A549 (cell line): ENCODE data around the gene NAA60. TPM values are rescaled to one million over a fixed set of nuclear protein-coding genes. Genes with fewer than 3 reads are reported as not detected.

Experiments used
- ATAC-seq, 2 experiments: fragments of 200-7000 bp in 1 of 2; fragments of >200 bp in 1 of 2; cut with Nextera tagmentation in 1 of 2; cut with Tn5 transposase in 1 of 2; 3 replicates each; pipeline versions ENCODE4 v1.8.0 to v1.9.1; 2018 to 2020; ENCODE audit warnings: mild to moderate bottlenecking in 1 of 2, moderate library complexity in 1 of 2
- CTCF ChIA-PET: fragments of 300-600 bp; sonication (Branson Sonifier 250); formaldehyde crosslinking; extraction: SDS; loops from one replicate; lab custom pipeline; 2021; ENCODE audit warnings: antibody characterized with exemption, inconsistent platforms; lab: Yijun Ruan, JAX
- POLR2A ChIA-PET: fragments of 350-600 bp; formaldehyde crosslinking; extraction: SDS; loops from one replicate; lab custom pipeline; 2021; ENCODE audit warnings: antibody characterized with exemption, inconsistent platforms; lab: Yijun Ruan, JAX
- DNase-seq, 2 experiments: peaks; one replicate each; pipeline versions ENCODE4 v3.0.0 to v3.0.0-alpha.2; 2011 to 2016; ENCODE audit warnings: low read depth in 1 of 2, low spot score in 1 of 2
- FAIRE-seq: peaks from 2 replicates; lab custom pipeline; 2011; peaks lifted over from hg19 to GRCh38; lab: Jason Lieb, UNC
- H3K27ac ChIP-seq, 2 experiments: fragments of >200 bp; sonication (Bioruptor Twin); formaldehyde crosslinking; 3 replicates each; pipeline ENCODE4 v1.5.1; 2016 to 2017
- H3K4me1 ChIP-seq: fragments of >200 bp; sonication (Bioruptor Twin); formaldehyde crosslinking; 3 replicates; pipeline ENCODE4 v1.6.1; 2016
- H3K4me2 ChIP-seq: fragments of >200 bp; sonication (Bioruptor Twin); formaldehyde crosslinking; 3 replicates; pipeline ENCODE4 v1.6.1; 2016
- H3K4me3 ChIP-seq: fragments of >200 bp; sonication (Bioruptor Twin); formaldehyde crosslinking; 3 replicates; pipeline ENCODE4 v1.5.1; 2016
- H3K9me3 ChIP-seq: fragments of >200 bp; sonication (Bioruptor Twin); formaldehyde crosslinking; 3 replicates; pipeline ENCODE4 v1.6.1; 2016
- ATOH8 ChIP-seq: fragments of 250-450 bp; sonication (Bioruptor Pico); IDR thresholded peaks from 2 replicates; pipeline ENCODE4 v1.5.0; 2020; ENCODE audit warnings: low read depth, mild to moderate bottlenecking, moderate library complexity
- BCL3 ChIP-seq: fragments of >200 bp; sonication (Bioruptor Twin); formaldehyde crosslinking; IDR thresholded peaks from 3 replicates; pipeline ENCODE4 v1.6.1; 2016
- EHMT2 ChIP-seq: fragments of 200-600 bp; sonication (generic); IDR thresholded peaks from 2 replicates; pipeline ENCODE4 v1.6.1; 2016; ENCODE audit warnings: antibody characterized with exemption, low read depth, mild to moderate bottlenecking, moderate library complexity
- EP300 ChIP-seq, 2 experiments: fragments of >200 bp; sonication (Bioruptor Twin); formaldehyde crosslinking; IDR thresholded peaks; 2 replicates in 1 of 2; 3 replicates in 1 of 2; pipeline ENCODE4 v1.6.1; 2016 to 2017
- FOXS1 ChIP-seq: fragments of 250-450 bp; sonication (Bioruptor Pico); IDR thresholded peaks from 2 replicates; pipeline ENCODE4 v1.5.0; 2020; ENCODE audit warnings: mild to moderate bottlenecking, moderate library complexity
- HDAC2 ChIP-seq: fragments of 200-600 bp; sonication (generic); IDR thresholded peaks from 2 replicates; pipeline ENCODE4 v1.6.1; 2016
- HMGXB4 ChIP-seq: fragments of 250-450 bp; sonication (Bioruptor Pico); IDR thresholded peaks from 2 replicates; pipeline ENCODE4 v1.5.0; 2021; ENCODE audit warnings: mild to moderate bottlenecking, moderate library complexity, borderline replicate concordance
- HOXA7 ChIP-seq: fragments of 250-450 bp; sonication (Bioruptor Pico); IDR thresholded peaks from 2 replicates; pipeline ENCODE4 v1.5.0; 2020; ENCODE audit warnings: mild to moderate bottlenecking, moderate library complexity
- HOXB5 ChIP-seq: fragments of 250-450 bp; sonication (Bioruptor Pico); IDR thresholded peaks from 2 replicates; pipeline ENCODE4 v1.5.0; 2020; ENCODE audit warnings: mild to moderate bottlenecking, moderate library complexity
- JUNB ChIP-seq: fragments of >200 bp; sonication (Bioruptor Twin); formaldehyde crosslinking; IDR thresholded peaks from 2 replicates; pipeline ENCODE4 v1.6.1; 2016
- KDM5A ChIP-seq: fragments of 200-600 bp; sonication (generic); IDR thresholded peaks from 2 replicates; pipeline ENCODE4 v1.6.1; 2016; ENCODE audit warnings: antibody characterized with exemption, mild to moderate bottlenecking
- MAFK ChIP-seq: fragments of 450-650 bp; IDR thresholded peaks from 2 replicates; pipeline ENCODE4 v1.6.1; 2014; ENCODE audit not compliant: partially characterized antibody
- NFE2L2 ChIP-seq: fragments of 150-350 bp; conservative IDR thresholded peaks from 2 replicates; pipeline ENCODE4 v1.6.1; 2014; ENCODE audit warnings: low read length
- NPAS2 ChIP-seq: fragments of 250-450 bp; sonication (Bioruptor Pico); IDR thresholded peaks from 2 replicates; pipeline ENCODE4 v1.8.0; 2022; ENCODE audit warnings: mild to moderate bottlenecking, moderate library complexity, borderline replicate concordance
- NR3C1 ChIP-seq: fragments of >200 bp; sonication (Bioruptor Twin); formaldehyde crosslinking; IDR thresholded peaks from 3 replicates; pipeline ENCODE4 v1.6.1; 2017
- PHF8 ChIP-seq: fragments of 200-600 bp; sonication (generic); IDR thresholded peaks from 2 replicates; pipeline ENCODE4 v1.6.1; 2016; ENCODE audit warnings: low read depth, mild to moderate bottlenecking, antibody characterized with exemption, moderate library complexity, borderline replicate concordance
- RARB ChIP-seq: fragments of 250-450 bp; sonication (Bioruptor Pico); IDR thresholded peaks from 2 replicates; pipeline ENCODE4 v1.8.0; 2021; ENCODE audit warnings: mild to moderate bottlenecking, moderate library complexity
- USF2 ChIP-seq: fragments of 450-650 bp; IDR thresholded peaks from 2 replicates; pipeline ENCODE4 v1.6.1; 2014; ENCODE audit warnings: antibody characterized with exemption
- ZFP36 ChIP-seq: fragments of 450-650 bp; IDR thresholded peaks from 2 replicates; pipeline ENCODE4 v1.6.1; 2014; ENCODE audit warnings: borderline replicate concordance; ENCODE audit not compliant: partially characterized antibody
- WGBS: methylation state at CpG from one replicate; pipeline ENCODE4 v1.1.6; 2017; ENCODE audit errors: missing lambda C conversion rate; 5-methylcytosine and 5-hydroxymethylcytosine counted together
- polyA plus RNA-seq, 4 experiments: library from polyadenylated mRNA; depleted of rRNA in 3 of 4; stranded (reverse); fragments of >200 nt; fragmentation: RNase III in 1 of 4; extraction: RNeasy Plus Mini Kit Qiagen cat#74134 plus additional on column Dnase treatment in 1 of 4; gene quantifications; 2 replicates in 3 of 4; 3 replicates in 1 of 4; pipeline ENCODE4 v1.2.3, GENCODE V29; 2011 to 2017

NAA60 gene
- polyA plus RNA-seq, 2 of the 4 experiments (the other 2 are of a cell fraction), result 41.6 to 43.9 TPM

GRCh38 chr16:3457434-3458252, 14.2 kb downstream of the NAA60 start (continued):
- TF ChIP-seq HMGXB4 (CRISPR knock-in tag), result no peak
- TF ChIP-seq HDAC2, result no peak
- TF ChIP-seq HOXA7 (CRISPR knock-in tag), result no peak
- TF ChIP-seq BCL3, result peak; percentile 71; the same call in 2 of the 3 replicates
- peak; percentile 98 for TF ChIP-seq PHF8
- no peak for TF ChIP-seq NPAS2 (CRISPR knock-in tag)
- peak; percentile 85 for TF ChIP-seq USF2
- no peak for TF ChIP-seq NFE2L2
- no peak for TF ChIP-seq ZFP36
- 0 out of 2 replicates have a peak, but pooled peaks have one; percentile 25 for TF ChIP-seq KDM5A
- peak; percentile 57; the same call in 1 of the 2 replicates for TF ChIP-seq HOXB5 (CRISPR knock-in tag)
- TF ChIP-seq RARB (CRISPR knock-in tag), result no peak
- no peak for TF ChIP-seq NR3C1
- TF ChIP-seq JUNB, result no peak
- no peak; a peak in 1 of 5 replicates for TF ChIP-seq EP300 (IDR thresholded peaks at IDR 0.05)
- TF ChIP-seq EHMT2, result no peak
- TF ChIP-seq MAFK, result no peak

- peak in 1 of 2 experiments; percentile 22 for DNase-seq
- peak overlapping the region; percentile 99 for H3K4me2 ChIP-seq
- no peaks in the 10 kb centered on the region for H3K9me3 ChIP-seq
- H3K4me3 ChIP-seq, result peak overlapping the region; percentile 100
- FAIRE-seq, result no peak
- CTCF ChIA-PET, result no interaction called here
- POLR2A ChIA-PET, result interaction anchor here (1.2 to 1.3 kb wide), 2 partner anchors 42 to 175 kb away, joined by 3 to 11 read pairs; partner anchors contain the start of genes CLUAP1 and ZNF263
- peak; percentile 7 to 30; a peak in 5 of 6 replicates for ATAC-seq
- WGBS, result under 1% methylated on average over 23 of the region's 47 CpGs
- H3K4me1 ChIP-seq, result peaks cover 33% of the 10 kb centered on the region
- TF ChIP-seq ATOH8 (CRISPR knock-in tag) (no peak), FOXS1 (CRISPR knock-in tag) (no peak), MAFK (peak; percentile 97), PHF8 (0 out of 2 replicates have a peak, but pooled peaks have one; percentile 28)
- H3K27ac ChIP-seq, result peak overlapping the region; percentile 99
Observed at GRCh38 chr16:3458278-3458851, 14.9 kb downstream of the NAA60 start.
